ENCODE data around the gene AMACR.

The AMACR gene

DNA sequence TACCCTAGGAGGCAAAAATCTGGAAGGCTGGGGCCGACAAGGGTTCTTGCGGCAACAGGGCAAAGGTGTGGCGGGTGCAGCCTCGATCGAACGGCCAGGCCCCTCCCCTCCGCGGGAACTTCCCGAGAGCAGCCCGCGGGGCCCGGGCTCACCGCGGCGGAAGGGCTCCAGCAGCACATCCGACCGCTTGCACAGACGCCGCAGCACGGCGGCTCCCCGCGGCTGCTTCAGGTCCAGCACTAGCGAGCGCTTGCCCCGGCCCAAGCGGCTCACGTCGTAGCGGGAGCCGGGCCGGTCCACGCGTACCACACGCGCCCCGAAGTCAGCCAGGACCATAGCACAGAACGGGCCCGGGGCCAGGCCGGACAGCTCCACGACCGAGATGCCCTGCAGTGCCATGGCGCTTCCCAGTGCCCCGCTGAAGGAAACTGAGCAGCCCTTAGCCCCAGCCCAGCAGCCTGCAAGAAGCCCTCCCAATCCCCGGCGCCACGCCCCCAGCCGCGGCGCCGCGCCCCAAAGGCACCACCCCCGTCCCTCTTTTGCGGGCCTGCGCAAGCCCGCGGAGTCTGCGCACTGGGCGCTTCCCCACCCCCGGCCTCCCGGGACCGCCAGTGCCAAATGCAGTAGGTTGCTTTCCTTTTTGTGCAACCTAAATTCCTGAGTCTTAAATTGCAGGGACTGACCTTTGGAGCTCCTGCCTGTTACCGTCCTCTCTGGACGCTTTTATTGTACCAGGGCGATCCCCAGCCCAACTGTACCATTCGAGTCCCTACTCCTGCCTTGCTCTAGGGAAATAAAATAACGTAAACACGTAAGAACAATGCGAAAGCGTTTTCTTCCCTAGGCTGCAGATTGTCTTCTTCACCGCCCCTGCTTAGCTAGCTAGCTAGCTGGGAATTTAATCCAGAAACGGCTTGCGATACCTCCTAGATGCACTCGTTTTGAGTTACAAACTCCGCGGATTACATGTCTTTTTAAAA, at the start of gene AMACR:
Gene AMACR, minus strand, starts transcription at position 430 of the 980 bp plus-strand sequence. Its CDS starts 31 bp downstream, at position 399.
- Histone ChIP-seq H3K27ac (peak within 1 kb of the TSS; percentile 71 to 97 (median 91)), H3K4me3 (peak within 1 kb of the TSS; percentile 59 to 78 (median 67))

DNA sequence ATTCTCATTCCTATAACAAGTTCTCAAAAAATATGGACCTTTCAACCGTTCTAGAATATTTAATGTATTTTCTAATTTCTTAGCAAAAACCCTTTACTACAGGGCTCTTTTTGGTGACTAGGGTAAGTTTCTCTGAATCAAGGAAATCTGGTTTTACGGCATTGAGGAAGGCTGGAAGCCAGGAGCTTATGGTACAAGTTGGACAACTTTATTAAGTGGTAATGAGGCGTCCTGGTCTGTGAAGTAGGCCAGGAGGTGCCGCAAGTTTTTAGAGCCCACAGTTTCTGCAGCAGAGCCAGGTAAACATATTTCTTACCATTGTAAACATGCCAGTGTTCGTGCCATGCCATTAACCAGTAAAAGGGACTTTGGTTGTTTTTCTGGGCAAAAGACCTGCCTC, 49.7 kb upstream of the AMACR start:
- peak overlapping the region in 2 of 21 experiments; percentile 29 to 30 for H3K27ac ChIP-seq

DNA sequence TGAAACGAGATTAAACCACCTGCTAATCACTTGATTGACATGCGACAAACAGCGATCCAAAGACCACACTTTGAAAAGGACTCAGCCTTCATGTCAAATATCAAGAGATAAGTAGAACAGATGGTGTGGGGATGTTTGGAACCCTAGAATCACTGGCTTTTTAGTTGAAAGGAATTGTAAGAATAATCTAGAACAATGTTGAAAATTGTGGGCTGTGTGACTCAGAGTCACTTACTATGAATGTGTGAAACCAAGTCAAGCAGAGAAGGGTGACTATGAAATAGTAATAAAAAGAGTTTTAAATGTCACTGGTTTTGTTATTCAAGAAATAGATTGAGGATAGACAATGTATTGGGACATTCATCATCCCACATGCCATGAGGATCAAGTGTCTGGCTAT, 49.3 kb upstream of the AMACR start:
- H3K4me3 ChIP-seq: no peak overlapping the region
- peak overlapping the region in 3 of 21 experiments; percentile 21 to 30 (median 29) for H3K27ac ChIP-seq

More for the DNA sequence above, 49.7 kb upstream of the AMACR start:
- H3K4me3 ChIP-seq: no peak overlapping the region

DNA sequence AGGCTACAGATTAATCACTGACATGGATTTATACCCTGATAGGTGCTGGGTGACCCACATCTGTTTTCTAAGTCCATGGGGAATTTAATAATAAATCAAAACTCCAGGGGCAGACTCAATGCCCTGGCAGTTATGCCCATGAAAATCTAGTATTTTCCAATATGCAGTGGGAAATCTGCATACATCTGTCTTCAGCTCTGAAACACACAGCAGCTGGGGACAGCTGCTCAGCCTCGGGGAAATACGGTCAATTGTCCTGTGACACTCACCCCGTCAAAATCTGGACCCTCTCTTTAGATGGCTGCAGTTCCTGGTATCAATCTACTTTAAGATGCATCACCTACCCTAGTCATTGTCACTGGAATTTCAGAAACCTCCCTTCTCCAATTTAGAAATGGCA, 47.8 kb upstream of the AMACR start:
- no peak overlapping the region for H3K27ac ChIP-seq

DNA sequence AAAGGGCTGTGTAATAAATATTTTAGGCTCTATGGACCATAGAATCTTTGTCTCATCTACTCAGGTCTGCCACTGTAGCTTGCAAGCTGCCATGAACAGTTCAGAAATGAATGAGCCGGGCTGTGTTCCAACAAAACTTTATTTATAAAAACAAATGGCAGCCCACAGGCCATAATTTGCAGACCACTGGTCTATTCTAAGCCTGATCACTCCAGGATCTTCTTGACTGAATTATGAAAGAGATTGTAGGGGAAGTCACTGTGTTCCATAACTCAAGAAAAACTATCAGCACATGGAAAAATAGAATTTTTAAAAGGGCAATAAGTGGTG, 46.5 kb upstream of the AMACR start:
- Histone ChIP-seq H3K4me3 (no peak overlapping the region), H3K27ac (peak overlapping the region in 16 of 21 experiments; percentile 8 to 85 (median 66))

More for the DNA sequence above, 47.8 kb upstream of the AMACR start:
- no peak overlapping the region for H3K4me3 ChIP-seq

DNA sequence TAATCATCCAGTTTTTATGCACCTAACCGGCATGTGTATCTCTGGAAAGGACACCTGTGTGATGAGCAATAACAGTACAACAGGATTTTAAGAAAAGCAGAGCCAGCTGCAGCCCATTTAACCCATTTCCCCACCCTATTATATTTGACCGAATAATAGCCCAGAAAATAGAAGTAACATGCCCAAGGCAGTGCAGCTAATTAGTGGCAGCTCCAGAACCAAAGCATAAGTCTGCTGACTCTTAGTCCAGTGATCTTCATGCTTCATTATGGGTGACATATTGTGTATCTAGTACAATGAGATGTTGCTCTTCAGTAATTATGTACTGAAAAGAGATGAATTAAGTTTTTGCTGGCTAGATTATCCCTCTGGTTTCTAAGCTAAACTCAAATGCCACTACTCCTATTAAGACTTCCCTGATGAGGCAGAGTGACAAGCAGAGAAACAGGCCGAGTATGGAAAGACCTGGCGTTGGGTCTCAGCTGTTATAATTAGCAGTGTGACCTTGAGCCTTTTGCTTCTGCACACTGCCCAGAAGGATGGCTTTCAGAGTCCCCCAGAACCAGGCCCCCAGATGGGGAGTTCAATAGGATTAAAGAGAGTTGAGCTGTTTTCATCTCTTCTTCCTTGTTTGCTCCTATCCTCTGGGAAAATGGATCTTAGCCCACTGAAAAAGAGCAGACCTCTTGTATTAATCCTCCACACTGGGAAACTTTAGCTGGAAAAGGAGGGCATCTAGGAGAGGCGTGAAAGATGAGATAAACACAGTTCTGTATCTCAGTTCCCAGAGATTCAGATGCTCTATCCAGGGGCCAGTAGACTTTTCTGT, 45.9 kb upstream of the AMACR start:
- H3K27ac ChIP-seq: peak overlapping the region in 20 of 21 experiments; percentile 8 to 85 (median 65)
- H3K4me3 ChIP-seq: no peak overlapping the region

DNA sequence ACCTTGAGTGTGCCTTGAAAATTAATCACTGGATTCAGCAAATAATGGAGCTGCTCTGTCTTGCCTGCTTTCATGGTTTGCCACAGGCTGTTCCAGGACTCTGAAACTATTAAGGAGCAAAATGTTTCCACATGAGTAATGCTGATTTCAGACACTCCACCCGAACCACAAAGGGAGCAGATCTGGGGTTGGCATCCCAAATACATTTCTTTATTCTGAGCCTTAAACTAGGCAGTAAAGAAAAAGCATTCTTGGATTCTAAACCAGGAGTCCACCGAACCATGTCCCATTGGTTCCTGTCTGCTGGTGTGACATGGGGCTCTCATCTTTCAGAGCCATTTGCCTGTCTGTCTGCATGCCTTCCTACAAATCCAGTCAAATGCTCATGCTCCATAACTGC, 45.3 kb upstream of the AMACR start:
- Histone ChIP-seq H3K27ac (peak overlapping the region in 20 of 21 experiments; percentile 8 to 85 (median 65)), H3K4me3 (no peak overlapping the region)

DNA sequence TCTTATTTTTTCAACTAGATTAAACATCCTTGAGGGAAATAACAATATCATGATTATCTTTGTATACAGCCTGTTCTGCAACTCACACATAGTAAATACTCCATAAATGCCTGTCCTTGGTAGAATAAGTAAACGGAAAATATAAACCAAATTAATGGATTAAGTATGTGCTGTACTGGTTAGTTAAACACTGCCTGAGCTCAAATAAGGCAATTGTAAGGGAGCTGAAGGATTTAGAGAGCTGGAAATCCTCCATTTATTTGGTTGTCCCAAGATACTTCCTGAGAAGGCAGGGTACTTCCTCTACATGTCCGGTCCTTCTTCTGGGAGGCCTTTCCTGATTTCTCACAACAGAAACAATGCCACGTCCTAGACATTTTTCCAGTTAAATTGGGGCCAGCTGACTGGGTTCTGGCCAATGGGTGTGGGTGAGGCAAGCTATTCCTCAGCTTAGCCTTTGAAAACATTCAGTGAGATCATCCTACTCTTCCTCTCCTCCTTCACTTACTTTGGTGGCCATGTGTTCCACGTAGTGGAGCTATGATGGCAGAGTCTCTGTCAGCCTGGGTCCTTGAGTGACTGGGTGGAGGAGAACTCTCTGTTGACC, 43.6 kb upstream of the AMACR start:
- Histone ChIP-seq H3K27ac (peak overlapping the region in 10 of 21 experiments; percentile 3 to 85 (median 66)), H3K4me3 (no peak overlapping the region)

DNA sequence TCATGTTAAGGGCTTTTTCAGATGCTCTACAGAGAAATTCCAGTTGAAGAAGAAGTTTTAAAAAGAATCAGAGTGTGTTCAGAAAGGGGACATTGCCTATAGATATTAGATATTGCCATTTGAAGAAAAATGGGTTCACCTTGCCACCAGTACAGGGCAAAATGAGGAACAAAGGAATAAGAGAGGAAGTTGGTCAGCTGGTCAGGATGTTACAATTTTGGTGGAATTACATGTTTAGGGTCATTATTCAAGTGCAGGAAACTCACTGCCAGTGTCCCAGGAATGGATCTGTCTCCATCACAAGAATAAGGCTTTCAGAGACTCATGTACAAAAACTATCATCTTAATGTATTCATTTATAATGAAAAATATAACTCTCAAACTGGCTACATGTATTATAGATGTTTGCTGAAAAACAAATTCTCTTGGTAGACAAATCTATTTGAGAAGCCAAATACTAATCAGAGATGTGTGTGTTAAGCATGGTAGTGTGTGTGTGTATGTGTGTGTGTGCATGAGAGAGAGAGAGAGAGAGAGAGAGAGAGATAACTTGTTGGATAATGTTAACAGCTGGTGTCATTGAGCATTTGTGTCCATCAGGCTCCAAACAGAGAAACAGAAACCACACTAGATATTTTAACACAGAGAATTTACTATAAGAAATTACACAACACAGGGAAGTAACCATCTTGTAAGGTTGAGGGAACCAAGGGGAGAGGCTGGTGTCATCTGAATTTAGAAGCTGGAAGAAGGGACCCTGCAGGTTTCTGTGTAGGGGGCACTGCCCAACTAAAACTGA, 40.1 kb upstream of the AMACR start:
- H3K4me3 ChIP-seq: no peak overlapping the region
- H3K27ac ChIP-seq: no peak overlapping the region

DNA sequence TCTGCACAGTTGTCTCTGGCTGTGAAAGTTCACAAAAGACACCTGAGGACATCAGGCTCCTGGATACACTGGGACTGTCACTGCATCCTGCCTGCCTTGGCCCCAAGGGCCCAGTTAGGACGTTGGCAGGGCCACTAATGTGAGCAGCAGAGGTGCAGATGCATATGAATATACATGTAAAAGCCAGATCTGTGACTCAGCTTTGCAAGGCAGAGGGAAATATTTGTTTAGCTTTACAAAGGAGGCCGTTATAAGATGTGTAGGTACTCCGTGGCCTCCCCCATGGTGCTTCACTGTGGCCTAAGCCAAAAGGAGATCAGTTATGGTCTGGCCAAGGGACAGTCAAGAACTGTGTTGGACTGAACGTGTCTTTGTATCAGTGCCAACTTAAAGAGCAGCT, 39.3 kb upstream of the AMACR start:
- no peak overlapping the region for H3K27ac ChIP-seq
- no peak overlapping the region for H3K4me3 ChIP-seq

DNA sequence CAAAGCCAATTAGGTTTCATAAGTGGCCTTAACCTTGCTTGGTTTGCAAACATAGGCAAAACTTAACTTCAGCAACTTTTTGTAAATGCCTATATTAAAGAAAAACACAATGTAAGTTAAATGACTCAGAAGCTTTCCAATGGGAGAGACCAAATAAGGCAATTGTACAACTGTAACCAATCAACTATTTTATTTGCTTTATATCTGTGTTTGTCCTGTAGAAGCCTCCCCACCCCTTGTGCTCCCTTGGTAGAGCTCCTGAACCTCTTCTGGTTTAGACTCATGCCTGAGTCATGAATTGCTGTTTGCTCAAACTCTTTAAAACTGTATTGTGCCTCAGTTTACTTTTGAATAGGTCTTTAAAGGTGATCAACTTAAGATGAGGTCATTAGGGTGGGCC, 38.1 kb upstream of the AMACR start:
- no peak overlapping the region for H3K27ac ChIP-seq

DNA sequence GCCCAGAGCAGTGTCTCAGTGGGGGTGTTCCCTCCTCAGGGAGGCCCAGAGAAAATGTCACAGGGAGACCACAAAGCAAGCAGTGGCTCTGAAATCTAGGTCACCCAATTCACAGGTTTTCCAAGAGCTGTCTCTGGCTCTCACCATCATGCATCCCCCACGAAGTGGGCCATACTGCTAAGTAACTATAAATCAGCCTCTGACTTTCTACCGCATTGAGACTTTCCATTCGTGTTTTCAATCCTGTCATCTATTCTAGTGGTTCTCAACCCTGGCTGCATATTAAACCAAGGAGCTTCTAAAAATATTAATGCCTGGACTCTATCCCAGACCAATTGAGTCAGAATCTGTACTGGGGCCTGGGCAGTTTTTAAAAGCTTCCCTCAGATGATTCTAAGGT, 37.2 kb upstream of the AMACR start:
- no peak overlapping the region for H3K4me3 ChIP-seq
- H3K27ac ChIP-seq: no peak overlapping the region

More for the DNA sequence above, 38.1 kb upstream of the AMACR start:
- no peak overlapping the region for H3K4me3 ChIP-seq

DNA sequence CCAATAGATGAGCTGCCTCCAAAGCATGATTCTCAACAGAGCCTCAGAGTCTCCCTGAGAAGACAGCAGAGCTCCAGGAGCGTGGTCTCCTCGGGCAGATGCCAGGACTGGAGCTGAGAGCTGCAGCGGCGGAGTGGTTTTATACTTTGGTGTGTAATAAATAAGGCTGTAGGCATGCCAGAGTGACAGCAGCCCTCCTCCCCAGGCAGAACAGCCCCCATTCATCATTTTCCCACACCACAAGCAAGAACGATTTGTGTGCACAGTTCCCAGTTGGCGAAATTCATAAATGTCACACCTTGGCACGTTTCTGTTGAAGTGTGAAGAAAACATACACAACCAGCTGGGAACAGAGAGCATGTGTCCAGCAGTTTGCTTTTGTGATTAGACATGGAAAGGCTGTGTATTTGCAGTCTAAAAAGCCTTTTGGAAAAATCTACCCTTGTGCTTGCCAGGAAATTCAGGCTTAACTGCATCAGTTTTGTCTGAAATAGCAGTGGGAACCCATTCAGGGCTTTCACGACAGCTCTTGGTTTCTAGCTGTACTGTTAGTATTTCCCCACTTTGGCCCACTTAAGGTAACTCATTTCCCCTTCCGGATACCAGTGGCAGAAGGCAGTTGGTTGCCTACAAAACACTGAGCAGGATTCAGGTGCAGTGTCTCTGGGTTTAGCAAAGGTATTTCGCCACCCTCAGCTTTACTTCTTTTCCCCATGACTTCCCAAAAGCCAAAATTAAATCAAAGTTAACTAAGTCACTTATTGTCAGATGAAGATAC, 35.4 kb upstream of the AMACR start, which contains the start of gene C1QTNF3:
Gene C1QTNF3, minus strand, starts transcription at position 115 of the 778 bp plus-strand sequence. Its CDS starts 88 bp downstream, at position 27.
- peak within 1 kb of the TSS in 2 of 7 experiments; percentile 2 to 4 for H3K4me3 ChIP-seq
- peak within 1 kb of the TSS in 6 of 21 experiments; percentile 10 to 67 (median 32) for H3K27ac ChIP-seq

DNA sequence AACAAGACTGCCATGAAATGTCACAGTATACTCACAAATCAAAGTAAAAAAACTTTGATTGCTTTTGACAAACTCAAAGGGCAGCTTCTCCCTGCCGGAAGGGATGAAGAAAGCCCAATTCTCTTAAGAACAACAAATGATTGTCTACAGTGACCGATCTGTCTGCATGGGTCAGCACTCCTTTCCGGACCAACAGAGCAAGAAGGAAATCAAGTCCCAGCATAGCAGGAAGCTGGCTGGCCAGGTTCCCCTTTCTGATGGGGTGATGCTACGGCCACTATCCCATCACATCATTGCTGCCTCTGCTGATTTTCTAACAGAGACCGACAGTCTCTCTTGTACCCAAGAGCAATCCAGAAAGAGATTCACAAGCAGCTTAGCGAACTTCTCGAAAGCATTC, 34.5 kb upstream of the AMACR start:
- Histone ChIP-seq H3K4me3 (peak overlapping the region in 2 of 7 experiments; percentile 2 to 4), H3K27ac (peak overlapping the region in 4 of 21 experiments; percentile 23 to 67 (median 46))

DNA sequence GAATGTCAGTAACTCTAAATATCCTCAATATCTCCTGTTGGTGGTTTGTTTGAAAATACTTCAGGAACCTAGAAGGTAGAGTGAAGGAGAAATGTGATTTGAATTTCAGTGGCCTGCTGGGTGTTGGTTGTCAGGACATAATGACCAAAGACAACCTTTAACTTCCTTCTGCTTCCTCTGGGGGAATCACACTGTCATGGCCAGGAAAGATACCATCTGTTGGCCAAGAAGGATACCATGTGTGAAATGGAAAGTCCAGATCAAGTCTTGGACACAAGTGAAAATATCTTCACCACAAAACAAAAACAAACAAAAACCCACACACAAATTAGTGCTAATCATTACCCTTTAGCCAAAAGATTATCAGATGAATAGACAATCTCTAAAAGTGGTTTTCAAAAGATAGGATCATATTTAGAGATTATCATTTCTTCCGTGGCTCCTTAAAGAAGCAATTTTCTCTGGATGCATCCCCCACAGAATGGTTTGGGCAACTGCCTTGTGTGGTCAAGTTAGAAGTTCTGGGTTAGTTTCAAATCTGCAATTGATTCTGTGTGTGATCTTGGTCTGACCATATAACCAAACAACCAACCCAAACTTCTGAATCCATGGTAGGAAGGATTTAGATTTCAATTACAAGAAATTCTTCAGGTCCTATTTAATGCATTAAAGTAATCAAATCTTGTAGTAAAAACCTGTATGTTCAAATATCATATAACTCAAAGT, 33.6 kb upstream of the AMACR start:
- Histone ChIP-seq H3K27ac (peak overlapping the region in 2 of 21 experiments; percentile 40 to 67), H3K4me3 (no peak overlapping the region)

DNA sequence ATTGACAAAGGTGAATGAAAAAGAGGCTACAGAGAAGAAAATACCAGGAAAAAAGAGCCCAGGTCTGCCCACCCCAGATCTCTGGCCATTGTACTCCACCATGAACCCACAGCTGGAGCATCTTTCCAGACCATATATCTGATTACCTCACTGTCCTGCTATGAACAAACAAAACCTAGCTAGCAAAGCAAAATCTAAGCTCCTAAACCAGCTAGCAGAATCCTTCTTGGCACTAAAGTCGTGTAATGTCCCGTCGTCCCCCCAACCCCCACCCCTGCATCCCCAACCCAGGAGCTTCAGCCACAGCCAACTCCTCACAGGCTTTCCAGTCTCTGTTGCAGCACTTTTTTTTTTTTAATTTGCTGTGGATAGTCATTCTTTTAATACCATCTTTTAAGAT, 32.6 kb upstream of the AMACR start:
- H3K4me3 ChIP-seq: no peak overlapping the region
- peak overlapping the region in 1 of 21 experiments; percentile 42 for H3K27ac ChIP-seq

DNA sequence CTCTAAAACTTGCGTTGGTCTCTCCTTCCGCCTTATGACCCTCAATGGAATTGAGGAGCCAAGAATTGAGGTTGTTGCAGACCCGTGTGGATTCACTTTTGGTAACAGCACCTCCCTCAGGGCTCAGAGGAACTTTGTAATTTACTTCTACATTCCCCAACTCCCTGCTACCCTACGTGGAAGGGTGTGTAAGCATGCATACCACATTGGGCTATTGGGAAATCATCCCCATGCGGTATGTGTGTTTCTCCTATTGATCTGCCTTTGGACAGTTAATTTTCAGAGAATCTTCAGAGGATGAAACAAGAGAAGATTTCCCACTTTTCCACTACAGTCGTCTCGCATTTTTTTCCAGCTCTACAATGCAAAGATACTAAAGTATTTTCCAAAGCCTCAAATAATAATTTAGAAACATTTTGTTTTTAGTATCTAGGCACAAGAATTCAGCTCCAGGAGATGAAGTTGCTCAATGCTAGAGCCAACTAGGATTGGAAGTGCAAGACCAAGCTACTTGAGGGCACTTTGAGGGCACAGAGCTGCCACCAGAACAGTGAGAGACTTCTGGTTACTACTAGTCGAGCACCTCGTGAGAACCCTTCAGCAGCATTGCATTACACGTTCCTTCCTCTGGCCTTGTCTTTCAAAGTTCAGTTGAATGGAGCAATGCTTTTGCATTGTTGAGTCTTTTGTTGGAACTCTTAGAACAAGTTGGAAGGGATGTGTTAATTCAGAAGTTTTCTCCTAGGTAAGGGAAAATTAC, 31.7 kb upstream of the AMACR start:
- Histone ChIP-seq H3K27ac (peak overlapping the region in 2 of 21 experiments; percentile 6 to 42), H3K4me3 (no peak overlapping the region)

All from skin epidermis (tissue), 12 donors.